HG02571 (cell line): ENCODE results near the gene DBNL.
A peak's percentile ranks its signal among the peaks of the same experiment; 100 is the strongest.

Experiments used
- ATAC-seq: cut with Tn5 transposase; IDR thresholded peaks from one replicate; pipeline ENCODE4 v1.9.1; 2021; ENCODE audit warnings: mild to moderate bottlenecking, moderate library complexity; ENCODE audit not compliant: unreplicated experiment

Gene DBNL

DNA sequence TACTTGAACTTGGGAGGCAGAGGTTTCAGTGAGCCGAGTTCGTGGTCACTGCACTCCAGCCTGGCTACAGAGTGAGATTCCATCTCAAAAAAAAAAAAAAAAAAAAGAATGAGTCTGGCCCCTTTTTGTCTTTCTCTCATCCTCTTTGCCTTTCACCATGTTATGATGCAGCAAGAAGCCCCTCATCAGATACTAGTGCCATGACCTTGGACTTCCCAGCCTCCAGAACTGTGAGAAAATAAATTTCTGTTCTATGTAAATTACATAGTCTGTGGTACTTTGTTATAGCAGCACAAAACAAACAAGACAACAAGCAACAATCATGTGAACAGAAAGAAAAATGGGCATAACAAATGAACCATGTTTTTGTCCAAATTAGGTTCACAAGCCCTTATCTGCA lies 2.3 kb upstream of the DBNL start:
- no peak for ATAC-seq

DNA sequence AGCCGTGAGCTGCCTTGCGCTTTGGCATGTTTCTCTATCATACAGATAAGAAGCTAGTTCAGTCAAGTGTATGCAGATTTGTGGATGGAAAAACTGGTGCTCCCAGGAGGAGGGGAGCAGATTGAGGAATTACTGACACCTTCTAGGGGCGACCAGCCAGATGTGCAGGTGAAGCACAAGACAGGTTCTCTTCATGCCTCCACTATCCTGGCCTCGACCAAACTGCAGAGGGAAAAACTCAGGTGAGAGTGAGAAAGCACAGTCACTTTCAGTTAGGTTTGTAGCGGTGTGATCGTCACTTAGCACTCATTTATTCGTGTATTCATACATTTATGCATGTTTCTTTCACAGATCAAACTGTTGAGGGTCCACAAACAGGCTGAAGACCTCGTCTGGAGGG lies 600 bp upstream of the DBNL start:
- ATAC-seq, result no peak

DNA sequence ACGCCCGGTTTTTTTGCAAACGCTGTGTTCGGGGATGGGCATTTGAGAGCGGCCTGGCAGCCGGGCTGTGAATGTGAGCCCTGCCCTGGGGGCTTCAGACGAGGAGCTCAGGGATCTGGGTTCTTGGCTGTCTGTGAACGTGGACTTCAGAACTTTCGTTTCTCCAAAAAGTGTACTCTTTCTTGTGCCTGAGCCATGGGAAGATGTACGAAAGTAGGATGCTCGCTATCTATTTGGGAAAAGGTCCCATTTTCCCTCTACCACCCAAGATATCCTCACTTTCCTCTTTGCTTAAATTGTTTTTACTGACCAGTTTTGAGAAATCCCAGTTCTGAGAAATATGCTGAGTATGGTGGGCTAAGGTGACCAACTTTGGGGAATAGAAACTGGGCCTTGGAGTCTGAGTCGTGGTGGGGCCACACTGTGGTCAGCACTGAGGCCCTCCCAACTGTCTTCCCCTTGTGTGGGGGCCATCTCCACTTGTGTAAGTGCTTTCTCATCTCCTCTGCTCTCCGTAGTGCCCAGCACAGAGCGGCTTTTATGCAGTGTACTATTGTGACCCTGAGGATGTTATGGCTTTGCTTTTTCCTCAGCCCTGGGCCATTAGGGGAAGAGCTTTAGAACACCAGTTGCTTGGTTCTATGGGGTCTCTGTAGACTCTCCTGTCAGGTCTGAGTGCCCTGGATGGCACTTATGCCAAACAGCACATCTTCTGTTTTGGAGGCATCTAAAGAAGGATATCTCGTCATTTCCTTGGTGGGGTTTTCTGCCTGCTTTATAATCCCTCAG lies 918 bp downstream of the DBNL start:
- ATAC-seq, result peak; percentile 11

DNA sequence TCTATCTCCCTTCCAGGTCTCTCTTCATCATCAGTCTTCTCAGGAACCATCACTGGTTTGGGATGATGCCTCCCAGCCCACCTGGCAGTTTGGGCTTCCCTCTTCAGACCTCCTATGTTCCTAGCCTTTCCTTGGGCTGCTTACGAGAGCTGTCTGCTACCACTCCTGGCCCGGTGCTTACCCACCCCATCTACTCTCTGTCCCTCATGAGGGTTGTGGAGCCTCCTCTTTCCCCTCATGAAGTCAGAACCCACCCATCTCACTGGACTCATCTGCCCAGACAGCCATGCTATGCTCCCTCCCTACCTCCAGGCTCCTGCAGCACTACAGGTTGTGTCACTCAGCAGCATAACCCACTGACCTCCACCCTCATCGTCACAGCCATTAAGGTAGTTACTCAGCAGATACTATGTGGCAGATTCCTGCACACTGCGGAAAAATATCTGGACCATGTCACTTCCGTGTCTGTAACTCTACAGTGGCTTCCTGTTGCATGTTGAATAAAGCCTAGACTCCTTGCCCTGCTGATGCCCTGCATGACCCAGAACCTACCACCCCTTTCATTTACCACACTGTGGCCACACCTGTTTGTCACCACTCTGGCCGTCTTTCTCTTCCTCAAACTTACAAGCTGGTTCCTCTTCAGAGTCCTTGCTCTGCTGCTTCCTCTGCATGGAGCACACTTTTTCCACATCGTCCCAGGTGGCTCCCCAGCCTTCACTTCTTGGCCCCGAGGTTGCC lies 2.0 kb downstream of the DBNL start:
- ATAC-seq, result no peak

DNA sequence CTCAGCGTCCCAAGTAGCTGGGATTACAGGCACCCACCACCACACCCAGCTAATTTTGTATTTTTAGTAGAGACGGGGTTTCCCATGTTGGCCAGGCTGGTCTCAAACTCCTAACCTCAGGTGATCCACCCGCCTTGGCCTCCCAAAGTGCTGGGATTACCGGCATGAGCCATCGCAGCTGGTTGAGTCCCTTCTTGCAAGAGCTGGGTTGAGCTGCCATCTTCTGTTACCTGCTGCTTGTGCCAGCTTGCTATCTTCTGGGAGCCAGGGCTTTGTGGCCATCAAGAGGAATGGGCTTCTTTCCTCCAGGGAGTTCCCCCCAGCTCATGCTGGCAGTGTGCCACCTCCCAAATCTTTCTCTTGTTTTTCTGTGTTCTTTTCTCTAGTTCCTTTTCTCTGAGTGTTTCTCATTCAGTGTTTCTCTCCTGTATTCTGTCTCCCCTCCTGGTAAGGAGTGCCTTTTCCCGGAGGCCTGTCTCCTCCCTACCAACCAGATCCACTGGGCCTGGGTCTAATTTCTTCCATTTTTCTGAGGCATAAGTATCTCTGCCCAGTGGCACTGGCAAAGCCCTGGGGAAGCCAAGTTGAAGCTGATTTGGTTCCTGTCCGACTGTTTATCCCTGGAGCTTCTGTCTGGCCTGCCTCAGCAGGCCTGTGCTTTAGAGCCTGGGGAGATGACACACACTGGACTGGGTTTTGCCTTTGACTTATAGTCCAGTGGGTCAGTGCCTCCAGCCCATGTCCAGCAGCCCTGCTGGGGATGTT lies 3.7 kb downstream of the DBNL start:
- no peak for ATAC-seq

DNA sequence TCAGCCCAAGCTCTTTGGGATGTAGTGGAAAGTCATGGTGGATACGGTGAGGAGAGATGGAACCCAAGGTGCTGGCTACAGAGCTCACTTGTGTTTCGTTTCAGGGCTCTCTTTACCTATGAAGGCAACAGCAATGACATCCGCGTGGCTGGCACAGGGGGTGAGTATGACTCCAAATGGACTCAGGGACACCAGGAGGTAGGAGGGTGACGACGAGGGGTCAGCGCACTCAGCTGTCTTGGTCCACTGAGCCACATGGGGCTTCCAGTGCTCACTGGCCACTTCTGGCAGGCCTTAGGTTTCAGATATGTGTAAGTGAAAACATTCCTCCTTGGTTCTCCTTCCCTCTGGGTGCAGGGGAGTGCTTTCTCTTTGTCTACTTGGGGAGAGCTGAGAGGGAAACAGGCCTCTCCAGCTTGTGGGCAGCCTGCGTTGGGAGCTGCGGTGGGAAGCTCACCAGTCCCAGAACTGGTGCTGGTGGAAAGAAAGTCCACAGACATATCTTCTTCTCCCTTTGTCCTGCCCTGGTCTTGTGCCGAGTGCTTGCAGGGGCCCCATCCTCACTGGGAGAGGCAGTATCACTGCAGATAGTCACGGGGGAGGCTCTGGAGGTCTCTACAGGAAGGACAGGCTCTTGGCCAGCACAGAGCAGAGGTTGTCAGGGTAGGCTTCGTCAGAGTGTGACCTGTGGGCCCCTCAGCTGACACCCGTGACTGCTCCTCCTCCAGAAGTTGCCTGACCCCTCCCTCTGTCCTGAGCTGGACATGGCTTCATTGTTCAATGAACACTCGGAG lies 5.8 kb downstream of the DBNL start:
- no peak for ATAC-seq

DNA sequence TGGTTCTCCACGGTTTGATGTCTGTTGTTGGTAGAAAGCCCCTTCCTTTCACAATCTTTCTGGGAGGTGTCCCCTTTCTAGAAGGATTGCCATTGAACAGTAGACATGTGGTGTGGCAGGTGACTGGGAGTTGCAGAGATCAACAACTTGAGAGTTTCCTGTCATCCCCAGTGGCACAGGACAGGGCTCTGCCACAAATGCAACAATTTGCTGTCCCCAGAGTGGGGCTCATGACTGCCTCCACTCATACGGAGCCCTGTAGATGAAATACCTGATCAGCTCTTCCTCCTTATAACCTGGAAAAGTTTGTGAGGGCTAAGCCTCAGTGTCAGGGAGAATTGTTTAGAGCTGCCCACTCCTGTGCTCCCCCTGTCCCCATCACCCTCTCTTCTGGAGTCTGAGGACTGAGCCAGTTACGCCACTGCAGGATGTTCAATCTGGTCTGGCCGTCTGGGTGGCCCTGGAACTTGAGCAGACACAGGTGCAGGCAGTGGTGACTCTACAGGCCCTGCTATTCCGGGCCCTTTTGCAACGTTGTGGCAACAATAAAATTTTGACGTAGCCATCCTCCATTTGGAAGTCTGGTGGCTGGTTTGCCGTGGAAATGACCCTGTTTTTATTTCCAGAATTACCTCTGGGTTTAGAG lies 6.5 kb downstream of the DBNL start:
- ATAC-seq, result no peak

GRCh38 chr7:44051611-44052220 lies 7.2 kb downstream of the DBNL start:
- no peak for ATAC-seq

GRCh38 chr7:44052771-44053365 lies 8.4 kb downstream of the DBNL start:
- ATAC-seq, result no peak

DNA sequence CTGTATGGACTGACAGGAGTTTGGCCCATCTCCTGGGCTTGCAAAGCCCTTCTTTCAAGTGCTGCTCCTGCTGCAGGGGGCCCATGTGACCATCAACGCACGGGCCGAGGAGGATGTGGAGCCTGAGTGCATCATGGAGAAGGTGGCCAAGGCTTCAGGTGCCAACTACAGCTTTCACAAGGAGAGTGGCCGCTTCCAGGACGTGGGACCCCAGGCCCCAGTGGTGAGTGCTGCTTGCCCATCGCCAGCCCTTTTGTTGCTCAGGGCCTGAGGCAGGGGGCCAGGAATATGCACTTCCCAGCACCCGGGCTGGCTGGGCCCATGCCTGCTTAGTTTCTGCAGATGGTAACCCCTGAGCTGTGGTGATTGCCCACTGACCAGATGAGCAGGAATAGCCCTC lies 12.2 kb downstream of the DBNL start:
- ATAC-seq, result no peak

- ATAC-seq, result no peak
These were observed 12.8 kb downstream of the DBNL start for GRCh38 chr7:44057181-44057848.

DNA sequence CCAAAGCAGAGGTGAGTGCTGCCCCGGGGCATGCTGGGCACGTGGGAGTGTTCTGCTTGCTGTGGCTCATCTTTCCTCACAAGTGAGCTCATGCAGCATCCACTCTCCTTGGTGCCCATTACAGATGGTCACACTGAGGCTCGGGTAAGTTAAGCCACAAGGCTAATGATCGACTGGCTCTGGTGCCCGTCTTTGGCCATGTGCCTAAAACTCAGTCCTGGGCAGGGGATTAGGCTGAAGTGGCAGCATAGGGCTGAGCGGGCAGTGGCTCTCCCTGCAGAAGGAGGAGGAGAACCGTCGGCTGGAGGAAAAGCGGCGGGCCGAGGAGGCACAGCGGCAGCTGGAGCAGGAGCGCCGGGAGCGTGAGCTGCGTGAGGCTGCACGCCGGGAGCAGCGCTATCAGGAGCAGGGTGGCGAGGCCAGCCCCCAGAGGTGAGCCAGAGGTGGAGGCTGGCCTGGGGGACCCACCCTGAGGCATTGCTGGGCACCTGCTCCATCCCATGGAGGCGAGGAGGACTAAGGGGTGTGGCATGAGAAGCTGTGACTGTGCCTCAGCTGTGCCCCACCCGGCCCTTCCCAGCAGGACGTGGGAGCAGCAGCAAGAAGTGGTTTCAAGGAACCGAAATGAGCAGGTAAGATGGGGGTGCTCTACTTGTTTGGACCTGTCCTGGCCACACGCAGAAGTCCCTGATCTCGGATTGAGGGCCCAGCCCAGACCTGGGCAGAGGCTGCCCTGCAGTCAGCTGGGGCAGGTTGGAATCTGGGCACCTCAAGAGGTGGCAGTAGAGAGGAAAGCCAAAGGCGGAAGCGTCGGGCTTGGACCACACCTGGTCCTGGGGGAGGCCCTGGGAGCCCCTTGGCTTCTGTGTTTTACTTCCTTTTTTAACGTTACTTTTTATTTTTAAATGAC lies 13.6 kb downstream of the DBNL start:
- peak; percentile 17 for ATAC-seq

DNA sequence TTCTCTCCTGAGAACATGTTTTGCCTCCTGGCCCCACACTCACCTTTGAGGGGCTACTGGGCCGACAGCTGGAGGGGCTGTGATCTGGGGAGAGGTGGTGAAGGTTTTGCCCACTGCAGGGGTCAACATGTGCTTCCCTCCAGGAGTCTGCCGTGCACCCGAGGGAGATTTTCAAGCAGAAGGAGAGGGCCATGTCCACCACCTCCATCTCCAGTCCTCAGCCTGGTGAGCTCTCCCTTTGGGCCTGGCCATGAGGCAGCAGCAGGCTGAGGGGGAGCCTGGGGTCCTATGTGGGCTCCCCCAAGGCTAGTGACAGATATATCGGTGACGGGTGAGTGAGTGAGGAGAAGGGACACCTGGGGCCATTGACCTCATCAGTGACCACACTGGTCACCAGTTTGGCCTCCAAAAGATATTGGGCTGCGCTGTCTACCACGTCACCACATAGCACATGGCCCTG lies 14.3 kb downstream of the DBNL start:
- no peak for ATAC-seq

DNA sequence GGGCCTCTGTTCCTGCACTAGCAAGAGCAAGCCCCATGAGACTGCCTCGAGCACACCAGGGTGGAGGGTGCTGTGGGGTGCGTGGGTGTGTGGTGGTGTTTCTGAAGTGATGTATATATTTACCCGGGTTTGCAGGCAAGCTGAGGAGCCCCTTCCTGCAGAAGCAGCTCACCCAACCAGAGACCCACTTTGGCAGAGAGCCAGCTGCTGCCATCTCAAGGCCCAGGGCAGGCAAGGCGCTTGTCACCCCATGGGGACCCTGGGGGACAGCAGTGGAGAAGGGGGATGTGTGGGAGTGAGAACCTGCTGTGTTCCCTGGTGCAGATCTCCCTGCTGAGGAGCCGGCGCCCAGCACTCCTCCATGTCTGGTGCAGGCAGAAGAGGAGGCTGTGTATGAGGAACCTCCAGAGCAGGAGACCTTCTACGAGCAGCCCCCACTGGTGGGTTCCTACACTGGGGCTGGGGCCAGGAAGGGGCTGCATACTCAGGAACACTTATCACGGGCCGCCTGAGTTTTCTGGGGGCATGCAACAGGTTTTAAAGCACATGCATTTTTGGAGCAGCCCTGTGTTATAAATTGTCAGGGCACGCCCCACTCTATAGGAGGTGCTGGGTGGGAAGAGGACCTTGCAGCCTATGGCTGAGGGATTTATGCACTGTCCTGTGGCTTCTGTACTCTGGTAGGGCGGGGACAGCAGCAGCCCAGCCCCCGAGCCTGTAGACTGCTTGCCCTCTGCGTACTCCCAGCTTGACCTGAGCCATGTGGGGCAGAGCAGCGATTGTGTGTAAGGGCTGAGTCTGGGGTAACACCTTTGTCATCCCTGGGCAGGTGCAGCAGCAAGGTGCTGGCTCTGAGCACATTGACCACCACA lies 15.0 kb downstream of the DBNL start:
- ATAC-seq, result peak; percentile 50

- ATAC-seq, result no peak
These were observed 15.8 kb downstream of the DBNL start for GRCh38 chr7:44060091-44060947.
